HCT116 (cell line): ENCODE measurements around the gene FOXO3. TPM values are rescaled to one million over a fixed set of nuclear protein-coding genes. Genes with fewer than 3 reads are reported as not detected.

Experiments used
- ATAC-seq: fragments of 200-7000 bp; cut with Tn5 transposase; 2 replicates; pipeline ENCODE4 v1.9.1; 2020; ENCODE audit warnings: mild to moderate bottlenecking, moderate library complexity
- BruUV-seq: library from RNA; stranded (reverse); fragments of 400-500 nt; replicated peaks from 2 replicates; lab custom pipeline; 2021; lab: Mats Ljungman, UMichigan
- CTCF ChIA-PET: fragments of 300-600 bp; sonication (Branson Sonifier 250); formaldehyde crosslinking; loops from one replicate; lab custom pipeline; 2021; ENCODE audit warnings: antibody characterized with exemption; lab: Charles Lee
- POLR2A ChIA-PET: fragments of 300-600, 350-600 bp; sonication (Branson Sonifier 250); formaldehyde crosslinking; loops from one replicate; lab custom pipeline; 2021; ENCODE audit warnings: antibody characterized with exemption; lab: Charles Lee
- RAD21 ChIA-PET, 2 experiments: fragments of 300-600 bp; sonication (Branson Sonifier 250); formaldehyde crosslinking; loops; one replicate each; lab custom pipeline; 2023; ENCODE audit warnings: low total read pairs in 2 of 2; ENCODE audit not compliant: uncharacterized antibody in 2 of 2, unreplicated experiment in 2 of 2, low non-redundant PET in 1 of 2; lab: Charles Lee
- DNase-seq: peaks from one replicate; pipeline ENCODE4 v3.0.0-alpha.2; 2010; ENCODE audit warnings: low read depth, low spot score
- H2AFZ ChIP-seq: fragments of 200-600 bp; shearing (Covaris generic), sonication (generic); 2 replicates; pipeline ENCODE4 v1.6.1; 2017; ENCODE audit warnings: low read depth, mixed run types, mixed read lengths, antibody characterized with exemption, low read length; ENCODE audit not compliant: poor library complexity, severe bottlenecking
- H3K27ac ChIP-seq: 2 replicates; pipeline ENCODE4 v1.5.1; 2012; ENCODE audit warnings: low read depth, low read length
- H3K27me3 ChIP-seq: fragments of 200-600 bp; sonication (generic); 2 replicates; pipeline ENCODE4 v1.6.1; 2016; ENCODE audit warnings: mixed run types, low read length, mixed read lengths; ENCODE audit not compliant: insufficient read depth
- H3K36me3 ChIP-seq, 2 experiments: fragments of 200-500 bp in 1 of 2; fragments of 200-600 bp in 1 of 2; sonication (Bioruptor generic) in 1 of 2; sonication (generic) in 1 of 2; 2 replicates each; pipeline versions ENCODE4 v1.5.1 to v1.6.1; 2014 to 2016; ENCODE audit warnings: low read length in 2 of 2, inconsistent platforms in 1 of 2, mixed read lengths in 1 of 2, mixed run types in 1 of 2; ENCODE audit not compliant: insufficient read depth in 2 of 2, control insufficient read depth in 1 of 2
- H3K4me1 ChIP-seq, 2 experiments: fragments of 200-600 bp in 1 of 2; sonication (generic) in 1 of 2; 2 replicates each; pipeline versions ENCODE4 v1.5.1 to v1.6.1; 2012 to 2017; ENCODE audit warnings: low read length in 2 of 2, inconsistent platforms in 1 of 2, mild to moderate bottlenecking in 1 of 2, mixed read lengths in 1 of 2, mixed run types in 1 of 2, moderate library complexity in 1 of 2; ENCODE audit not compliant: insufficient read depth in 2 of 2, control insufficient read depth in 1 of 2
- H3K4me2 ChIP-seq: fragments of 200-600 bp; sonication (generic); 2 replicates; pipeline ENCODE4 v1.6.1; 2017; ENCODE audit warnings: mixed run types, low read length, mixed read lengths
- H3K4me3 ChIP-seq, 2 experiments: fragments of 200-600 bp in 1 of 2; sonication (generic) in 1 of 2; replicated peaks in 1 of 2; 2 replicates each; pipeline ENCODE4 v1.5.1; 2011 to 2016; ENCODE audit warnings: low read length in 2 of 2, control low read depth in 1 of 2, low read depth in 1 of 2, mild to moderate bottlenecking in 1 of 2, mixed read lengths in 1 of 2, mixed run types in 1 of 2
- H3K79me2 ChIP-seq: fragments of 200-600 bp; sonication (generic); 2 replicates; pipeline ENCODE4 v1.6.1; 2017; ENCODE audit warnings: mild to moderate bottlenecking, mixed run types, low read length, moderate library complexity, mixed read lengths; ENCODE audit not compliant: insufficient read depth
- H3K9ac ChIP-seq: fragments of 200-600 bp; sonication (generic); 2 replicates; pipeline ENCODE4 v1.6.1; 2016; ENCODE audit warnings: low read length, mixed read lengths
- H3K9me2 ChIP-seq: fragments of 200-600 bp; sonication (generic), shearing (Covaris generic); 2 replicates; pipeline ENCODE4 v1.6.1; 2017; ENCODE audit warnings: mixed run types, mild to moderate bottlenecking, moderate library complexity; ENCODE audit not compliant: insufficient read depth
- H3K9me3 ChIP-seq, 2 experiments: fragments of 200-500 bp in 1 of 2; fragments of 200-600 bp in 1 of 2; sonication (Bioruptor generic) in 1 of 2; sonication (generic) in 1 of 2; 2 replicates each; pipeline ENCODE4 v1.6.1; 2014 to 2017; ENCODE audit warnings: low read length in 2 of 2, mixed read lengths in 2 of 2, inconsistent platforms in 1 of 2, low read depth in 1 of 2, mild to moderate bottlenecking in 1 of 2, mixed run types in 1 of 2, moderate library complexity in 1 of 2; ENCODE audit not compliant: control insufficient read depth in 1 of 2, insufficient read depth in 1 of 2
- H4K20me1 ChIP-seq: fragments of 200-600 bp; sonication (generic), shearing (Covaris generic); 2 replicates; pipeline ENCODE4 v1.6.1; 2017; ENCODE audit warnings: mixed run types, mild to moderate bottlenecking, moderate library complexity; ENCODE audit not compliant: insufficient read depth
- ELF1 ChIP-seq: IDR thresholded peaks from 2 replicates; pipeline ENCODE4 v1.6.1; 2012; ENCODE audit warnings: low read depth, borderline replicate concordance
- EZH2 ChIP-seq: fragments of 200-600 bp; sonication (generic); IDR thresholded peaks from 2 replicates; pipeline ENCODE4 v1.6.1; 2017; ENCODE audit warnings: antibody characterized with exemption, mixed run types
- EZH2phosphoT487 ChIP-seq: fragments of 200-600 bp; IDR thresholded peaks from 2 replicates; pipeline ENCODE4 v1.6.1; 2018; ENCODE audit warnings: antibody characterized with exemption, borderline replicate concordance
- FOSL1 ChIP-seq: IDR thresholded peaks from 2 replicates; pipeline ENCODE4 v1.6.1; 2012; ENCODE audit warnings: low read depth
- JUND ChIP-seq: IDR thresholded peaks from 2 replicates; pipeline ENCODE4 v1.6.1; 2012
- POLR2A ChIP-seq: IDR thresholded peaks from 2 replicates; pipeline ENCODE4 v1.7.0; 2011; ENCODE audit warnings: borderline replicate concordance; ENCODE audit not compliant: insufficient read depth, insufficient read length; ENCODE audit errors: extremely low read depth
- TCF7L2 ChIP-seq: IDR thresholded peaks from 2 replicates; pipeline ENCODE4 v1.7.0; 2011; ENCODE audit warnings: borderline replicate concordance, inconsistent platforms; ENCODE audit not compliant: insufficient read depth, insufficient read length; ENCODE audit errors: extremely low read depth
- ZFX ChIP-seq: fragments of 450-650 bp; IDR thresholded peaks from 2 replicates; pipeline ENCODE4 v1.6.1; 2017
- ZNF274 ChIP-seq: fragments of 200-500 bp; sonication (Bioruptor generic); IDR thresholded peaks from 2 replicates; pipeline ENCODE4 v1.6.1; 2014; ENCODE audit warnings: mild to moderate bottlenecking, low read depth, low read length, inconsistent platforms
- intact Hi-C: fragments of 100-400 bp; cut with micrococcal nuclease; formaldehyde crosslinking; loops from 2 replicates; pipeline ENCODE4 v1.10.0; 2022
- total RNA-seq: library from RNA; stranded (reverse); gene quantifications from one replicate; pipeline ENCODE4 v1.2.1, GENCODE V29; 2021; ENCODE audit not compliant: unreplicated experiment
- TF ChIP-seq, protein P1 (sequence below): IDR thresholded peaks from 2 replicates; pipeline ENCODE4 v1.6.1; 2012
- TF ChIP-seq, protein P2 (sequence below): IDR thresholded peaks from 2 replicates; pipeline ENCODE4 v1.6.1; 2012; ENCODE audit warnings: low read depth
- TF ChIP-seq, protein P3 (sequence below): IDR thresholded peaks from 2 replicates; pipeline ENCODE4 v1.6.1; 2011; ENCODE audit warnings: mild to moderate bottlenecking, low read length, moderate library complexity; ENCODE audit not compliant: insufficient replicate concordance; ENCODE audit errors: extremely low read depth
- TF ChIP-seq, protein P4 (sequence below), 3 experiments: fragments of 200-600 bp in 1 of 3; sonication (generic) in 1 of 3; IDR thresholded peaks in 2 of 3; conservative IDR thresholded peaks in 1 of 3; 2 replicates each; pipeline ENCODE4 v1.5.1; 2012 to 2017; ENCODE audit warnings: low read depth in 2 of 3, low read length in 2 of 3, antibody characterized with exemption in 1 of 3, borderline replicate concordance in 1 of 3, control low read depth in 1 of 3, mild to moderate bottlenecking in 1 of 3, mixed read lengths in 1 of 3, mixed run types in 1 of 3, moderate library complexity in 1 of 3; ENCODE audit not compliant: insufficient read depth in 1 of 3

The FOXO3 gene
- total RNA-seq, 1 experiment from 2014 or later: 40.0 TPM

DNA sequence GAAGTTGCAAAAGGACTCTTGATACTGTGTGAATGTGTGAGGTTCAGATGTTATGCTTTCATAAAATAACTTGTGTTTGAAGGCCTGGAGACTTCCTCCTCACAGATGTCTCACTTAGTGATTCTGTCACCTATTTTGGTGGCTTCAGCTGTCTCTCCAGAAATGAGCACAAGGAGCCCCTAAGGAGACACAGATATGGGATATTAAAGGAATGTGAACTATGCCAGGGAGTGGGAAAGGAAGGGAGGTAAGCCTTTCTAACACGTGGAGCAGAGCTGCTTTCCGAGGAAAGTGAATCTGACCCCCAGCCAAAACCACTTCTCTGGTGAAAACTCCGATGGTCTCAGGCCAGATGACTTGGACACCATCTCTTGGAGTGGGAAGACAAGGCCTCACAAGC, 10.5 kb upstream of the FOXO3 start (continued):
- TF ChIP-seq EZH2: no peak

DNA sequence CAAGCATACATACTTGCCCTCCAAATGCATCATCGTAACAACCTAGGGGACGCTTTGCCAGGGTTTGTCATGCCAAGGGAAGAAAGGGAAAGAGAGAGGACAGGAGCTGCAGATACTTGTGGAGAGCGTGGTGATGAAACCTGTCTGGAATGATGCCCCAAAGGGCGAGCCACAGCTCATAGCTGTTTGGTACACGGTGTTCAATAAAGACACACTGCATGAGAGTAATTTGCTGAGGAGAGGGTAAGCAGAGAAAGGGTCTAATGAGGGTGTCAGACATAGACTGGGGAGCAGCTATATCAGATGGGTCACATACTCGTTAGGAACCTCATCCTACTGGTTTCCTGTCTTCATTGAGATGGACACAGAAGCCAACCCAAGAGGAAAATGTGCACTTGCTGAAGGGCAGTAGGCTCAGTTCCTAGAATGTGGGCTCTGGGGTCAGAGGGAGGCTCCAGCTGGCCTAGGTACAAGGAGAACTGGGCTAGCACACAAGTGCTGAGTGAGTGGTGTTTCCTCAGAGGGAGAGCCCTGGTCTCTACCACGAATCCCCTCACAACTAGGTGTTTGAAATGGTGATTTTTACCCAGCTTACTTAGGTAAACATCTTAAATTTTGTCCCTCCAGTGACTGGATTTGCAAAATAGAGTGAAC, 5.2 kb upstream of the FOXO3 start:
- BruUV-seq: no TSS peak
- POLR2A ChIA-PET: no interaction called here
- H3K4me1 ChIP-seq: peaks cover 5 to 18% of the 10 kb centered on the region in 2 experiments; a peak in 3 of 4 replicates
- H3K9me3 ChIP-seq: no peaks in the 10 kb centered on the region
- no peaks in the 10 kb centered on the region; the same call in 1 of the 2 replicates for H3K79me2 ChIP-seq
- H4K20me1 ChIP-seq: no peaks in the 10 kb centered on the region
- H3K9ac ChIP-seq: no peak overlapping the region
- no peak overlapping the region for H3K4me2 ChIP-seq
- H3K27ac ChIP-seq: no peak overlapping the region
- no peak for ATAC-seq
- H3K36me3 ChIP-seq: no peaks in the 10 kb centered on the region
- RAD21 ChIA-PET: no interaction called here
- no peaks in the 10 kb centered on the region for H3K27me3 ChIP-seq
- no peaks in the 10 kb centered on the region for H3K9me2 ChIP-seq
- H2AFZ ChIP-seq: no peak overlapping the region
- DNase-seq: no peak
- TF ChIP-seq, protein P1, sequence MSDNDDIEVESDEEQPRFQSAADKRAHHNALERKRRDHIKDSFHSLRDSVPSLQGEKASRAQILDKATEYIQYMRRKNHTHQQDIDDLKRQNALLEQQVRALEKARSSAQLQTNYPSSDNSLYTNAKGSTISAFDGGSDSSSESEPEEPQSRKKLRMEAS: no peak
- TF ChIP-seq, protein P2, sequence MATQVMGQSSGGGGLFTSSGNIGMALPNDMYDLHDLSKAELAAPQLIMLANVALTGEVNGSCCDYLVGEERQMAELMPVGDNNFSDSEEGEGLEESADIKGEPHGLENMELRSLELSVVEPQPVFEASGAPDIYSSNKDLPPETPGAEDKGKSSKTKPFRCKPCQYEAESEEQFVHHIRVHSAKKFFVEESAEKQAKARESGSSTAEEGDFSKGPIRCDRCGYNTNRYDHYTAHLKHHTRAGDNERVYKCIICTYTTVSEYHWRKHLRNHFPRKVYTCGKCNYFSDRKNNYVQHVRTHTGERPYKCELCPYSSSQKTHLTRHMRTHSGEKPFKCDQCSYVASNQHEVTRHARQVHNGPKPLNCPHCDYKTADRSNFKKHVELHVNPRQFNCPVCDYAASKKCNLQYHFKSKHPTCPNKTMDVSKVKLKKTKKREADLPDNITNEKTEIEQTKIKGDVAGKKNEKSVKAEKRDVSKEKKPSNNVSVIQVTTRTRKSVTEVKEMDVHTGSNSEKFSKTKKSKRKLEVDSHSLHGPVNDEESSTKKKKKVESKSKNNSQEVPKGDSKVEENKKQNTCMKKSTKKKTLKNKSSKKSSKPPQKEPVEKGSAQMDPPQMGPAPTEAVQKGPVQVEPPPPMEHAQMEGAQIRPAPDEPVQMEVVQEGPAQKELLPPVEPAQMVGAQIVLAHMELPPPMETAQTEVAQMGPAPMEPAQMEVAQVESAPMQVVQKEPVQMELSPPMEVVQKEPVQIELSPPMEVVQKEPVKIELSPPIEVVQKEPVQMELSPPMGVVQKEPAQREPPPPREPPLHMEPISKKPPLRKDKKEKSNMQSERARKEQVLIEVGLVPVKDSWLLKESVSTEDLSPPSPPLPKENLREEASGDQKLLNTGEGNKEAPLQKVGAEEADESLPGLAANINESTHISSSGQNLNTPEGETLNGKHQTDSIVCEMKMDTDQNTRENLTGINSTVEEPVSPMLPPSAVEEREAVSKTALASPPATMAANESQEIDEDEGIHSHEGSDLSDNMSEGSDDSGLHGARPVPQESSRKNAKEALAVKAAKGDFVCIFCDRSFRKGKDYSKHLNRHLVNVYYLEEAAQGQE: no peak
- no peak for TF ChIP-seq JUND
- no peak for TF ChIP-seq POLR2A
- no peak for TF ChIP-seq ELF1
- TF ChIP-seq, protein P3, sequence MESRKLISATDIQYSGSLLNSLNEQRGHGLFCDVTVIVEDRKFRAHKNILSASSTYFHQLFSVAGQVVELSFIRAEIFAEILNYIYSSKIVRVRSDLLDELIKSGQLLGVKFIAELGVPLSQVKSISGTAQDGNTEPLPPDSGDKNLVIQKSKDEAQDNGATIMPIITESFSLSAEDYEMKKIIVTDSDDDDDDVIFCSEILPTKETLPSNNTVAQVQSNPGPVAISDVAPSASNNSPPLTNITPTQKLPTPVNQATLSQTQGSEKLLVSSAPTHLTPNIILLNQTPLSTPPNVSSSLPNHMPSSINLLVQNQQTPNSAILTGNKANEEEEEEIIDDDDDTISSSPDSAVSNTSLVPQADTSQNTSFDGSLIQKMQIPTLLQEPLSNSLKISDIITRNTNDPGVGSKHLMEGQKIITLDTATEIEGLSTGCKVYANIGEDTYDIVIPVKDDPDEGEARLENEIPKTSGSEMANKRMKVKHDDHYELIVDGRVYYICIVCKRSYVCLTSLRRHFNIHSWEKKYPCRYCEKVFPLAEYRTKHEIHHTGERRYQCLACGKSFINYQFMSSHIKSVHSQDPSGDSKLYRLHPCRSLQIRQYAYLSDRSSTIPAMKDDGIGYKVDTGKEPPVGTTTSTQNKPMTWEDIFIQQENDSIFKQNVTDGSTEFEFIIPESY: no peak
- no peak for TF ChIP-seq ZNF274
- TF ChIP-seq, protein P4, sequence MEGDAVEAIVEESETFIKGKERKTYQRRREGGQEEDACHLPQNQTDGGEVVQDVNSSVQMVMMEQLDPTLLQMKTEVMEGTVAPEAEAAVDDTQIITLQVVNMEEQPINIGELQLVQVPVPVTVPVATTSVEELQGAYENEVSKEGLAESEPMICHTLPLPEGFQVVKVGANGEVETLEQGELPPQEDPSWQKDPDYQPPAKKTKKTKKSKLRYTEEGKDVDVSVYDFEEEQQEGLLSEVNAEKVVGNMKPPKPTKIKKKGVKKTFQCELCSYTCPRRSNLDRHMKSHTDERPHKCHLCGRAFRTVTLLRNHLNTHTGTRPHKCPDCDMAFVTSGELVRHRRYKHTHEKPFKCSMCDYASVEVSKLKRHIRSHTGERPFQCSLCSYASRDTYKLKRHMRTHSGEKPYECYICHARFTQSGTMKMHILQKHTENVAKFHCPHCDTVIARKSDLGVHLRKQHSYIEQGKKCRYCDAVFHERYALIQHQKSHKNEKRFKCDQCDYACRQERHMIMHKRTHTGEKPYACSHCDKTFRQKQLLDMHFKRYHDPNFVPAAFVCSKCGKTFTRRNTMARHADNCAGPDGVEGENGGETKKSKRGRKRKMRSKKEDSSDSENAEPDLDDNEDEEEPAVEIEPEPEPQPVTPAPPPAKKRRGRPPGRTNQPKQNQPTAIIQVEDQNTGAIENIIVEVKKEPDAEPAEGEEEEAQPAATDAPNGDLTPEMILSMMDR (IDR thresholded peaks at IDR 0.05 in 2 of 3, conservative IDR thresholded peaks at IDR 0.05 in 1 of 3; ENCODE audit: borderline replicate concordance in 1 of 3, insufficient read depth in 1 of 3, low read depth in 2 of 3, low read length in 2 of 3): no peak
- TF ChIP-seq FOSL1: no peak
- TF ChIP-seq ZFX: no peak
- no peak for TF ChIP-seq TCF7L2
- TF ChIP-seq EZH2: no peak
- no peak for TF ChIP-seq EZH2phosphoT487
- intact Hi-C loops: no loop called here
- H3K4me3 ChIP-seq: no peak overlapping the region
- CTCF ChIA-PET: no interaction called here
